GM19351 (cell line): Measurements from ENCODE around the gene PDE4B.
A peak's percentile ranks its signal among the peaks of the same experiment; 100 is the strongest.

Source experiments
- ATAC-seq: cut with Tn5 transposase; IDR thresholded peaks from one replicate; pipeline ENCODE4 v1.9.1; 2021; ENCODE audit warnings: mild to moderate bottlenecking, moderate library complexity; ENCODE audit not compliant: unreplicated experiment

PDE4B gene

DNA sequence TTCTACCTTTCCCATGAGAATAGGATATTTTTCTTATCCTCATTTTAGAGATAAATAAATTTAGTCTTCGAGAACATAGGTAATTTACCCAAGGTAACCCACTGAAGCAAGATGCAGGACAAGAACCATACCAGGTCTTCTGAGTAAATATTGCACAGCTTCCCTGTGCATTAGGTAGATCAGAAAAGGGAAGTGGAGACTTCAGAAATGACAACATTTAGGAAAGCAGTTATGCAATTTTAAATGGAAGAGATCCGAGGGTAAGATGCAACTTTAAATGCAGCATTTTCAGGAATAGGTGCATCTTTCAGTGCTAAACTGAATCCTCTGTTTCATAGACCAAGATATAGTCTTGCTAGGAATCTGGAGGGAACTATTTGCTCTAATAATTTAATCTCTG, 534.9 kb downstream of the PDE4B start:
- ATAC-seq = peak; percentile 27

DNA sequence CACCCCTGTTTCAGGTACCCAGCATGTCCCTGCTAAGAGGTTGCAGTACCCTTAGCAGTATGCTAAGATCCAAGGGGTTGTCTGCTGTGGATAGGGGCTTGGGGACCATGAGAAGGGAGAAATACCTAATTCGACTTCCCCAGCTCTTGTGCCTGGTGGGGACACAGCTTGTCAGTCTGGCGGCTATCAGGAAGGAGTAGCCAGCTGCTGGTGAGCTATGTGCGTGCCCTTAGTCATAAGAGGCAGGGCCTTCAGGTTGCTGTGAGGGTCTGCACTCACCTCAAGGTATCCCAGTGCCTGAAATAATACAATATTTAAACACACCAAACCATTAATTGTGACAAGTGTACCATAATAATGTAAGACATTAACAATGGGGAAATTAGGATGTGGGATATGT, 536.2 kb downstream of the PDE4B start:
- ATAC-seq = no peak

DNA sequence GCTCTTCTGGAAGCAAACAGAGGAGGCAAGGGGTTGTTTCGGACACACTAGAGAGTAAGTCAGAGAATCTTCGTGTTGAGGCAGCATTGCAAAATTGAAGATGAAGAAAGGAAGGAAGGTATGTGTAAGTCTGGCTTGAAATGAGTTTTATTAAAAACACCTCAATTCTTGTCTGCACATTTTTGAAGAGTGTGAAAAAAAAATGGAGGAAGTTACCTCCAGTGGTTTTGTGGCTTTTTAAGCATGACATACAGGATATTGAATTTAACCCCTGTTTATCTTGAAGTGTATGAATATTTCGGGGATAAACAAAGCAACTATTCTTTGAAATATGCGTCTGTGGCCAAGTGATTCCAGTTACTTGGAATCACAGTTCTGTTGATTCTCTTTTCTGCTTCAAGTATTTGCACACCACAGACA, 538.0 kb downstream of the PDE4B start:
- peak; percentile 7 for ATAC-seq

DNA sequence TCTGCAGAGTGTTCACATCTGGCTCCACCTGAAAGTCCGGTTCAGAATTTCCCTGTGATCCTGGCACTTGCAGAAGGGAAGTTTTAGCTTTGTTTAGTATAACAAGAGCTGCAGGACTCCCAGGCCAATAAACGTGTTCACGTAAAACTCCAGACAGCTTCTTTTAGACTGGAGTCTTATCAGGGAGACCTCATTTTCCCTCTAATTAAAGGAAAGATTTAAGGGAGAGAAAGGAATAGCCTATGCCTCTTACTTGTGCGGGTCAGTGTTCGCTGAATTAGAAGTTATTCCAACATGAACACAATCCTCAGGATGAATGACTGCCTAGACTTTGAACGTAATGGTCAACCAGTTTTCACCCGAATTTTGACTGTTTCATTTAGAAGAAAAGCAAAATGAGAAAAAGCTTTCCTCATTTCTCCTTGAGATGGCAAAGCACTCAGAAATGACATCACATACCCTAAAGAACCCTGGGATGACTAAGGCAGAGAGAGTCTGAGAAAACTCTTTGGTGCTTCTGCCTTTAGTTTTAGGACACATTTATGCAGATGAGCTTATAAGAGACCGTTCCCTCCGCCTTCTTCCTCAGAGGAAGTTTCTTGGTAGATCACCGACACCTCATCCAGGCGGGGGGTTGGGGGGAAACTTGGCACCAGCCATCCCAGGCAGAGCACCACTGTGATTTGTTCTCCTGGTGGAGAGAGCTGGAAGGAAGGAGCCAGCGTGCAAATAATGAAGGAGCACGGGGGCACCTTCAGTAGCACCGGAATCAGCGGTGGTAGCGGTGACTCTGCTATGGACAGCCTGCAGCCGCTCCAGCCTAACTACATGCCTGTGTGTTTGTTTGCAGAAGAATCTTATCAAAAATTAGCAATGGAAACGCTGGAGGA, 539.2 kb downstream of the PDE4B start:
- peak; percentile 27 for ATAC-seq

DNA sequence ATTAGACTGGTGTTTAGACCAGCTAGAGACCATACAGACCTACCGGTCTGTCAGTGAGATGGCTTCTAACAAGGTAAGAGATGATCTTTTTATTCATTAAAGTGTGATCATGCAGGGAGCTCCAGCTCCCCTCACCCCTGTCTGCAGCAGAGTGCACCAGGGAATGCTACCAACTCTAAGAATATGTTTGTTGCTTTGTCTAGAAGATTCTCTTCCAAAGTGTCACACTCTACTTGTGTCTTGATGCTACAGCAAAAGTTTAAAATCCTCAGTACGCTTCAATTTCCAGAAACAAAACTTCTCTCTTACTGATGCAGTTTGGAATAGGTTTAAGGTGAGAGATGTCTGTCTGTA, 539.8 kb downstream of the PDE4B start:
- peak; percentile 3 for ATAC-seq

DNA sequence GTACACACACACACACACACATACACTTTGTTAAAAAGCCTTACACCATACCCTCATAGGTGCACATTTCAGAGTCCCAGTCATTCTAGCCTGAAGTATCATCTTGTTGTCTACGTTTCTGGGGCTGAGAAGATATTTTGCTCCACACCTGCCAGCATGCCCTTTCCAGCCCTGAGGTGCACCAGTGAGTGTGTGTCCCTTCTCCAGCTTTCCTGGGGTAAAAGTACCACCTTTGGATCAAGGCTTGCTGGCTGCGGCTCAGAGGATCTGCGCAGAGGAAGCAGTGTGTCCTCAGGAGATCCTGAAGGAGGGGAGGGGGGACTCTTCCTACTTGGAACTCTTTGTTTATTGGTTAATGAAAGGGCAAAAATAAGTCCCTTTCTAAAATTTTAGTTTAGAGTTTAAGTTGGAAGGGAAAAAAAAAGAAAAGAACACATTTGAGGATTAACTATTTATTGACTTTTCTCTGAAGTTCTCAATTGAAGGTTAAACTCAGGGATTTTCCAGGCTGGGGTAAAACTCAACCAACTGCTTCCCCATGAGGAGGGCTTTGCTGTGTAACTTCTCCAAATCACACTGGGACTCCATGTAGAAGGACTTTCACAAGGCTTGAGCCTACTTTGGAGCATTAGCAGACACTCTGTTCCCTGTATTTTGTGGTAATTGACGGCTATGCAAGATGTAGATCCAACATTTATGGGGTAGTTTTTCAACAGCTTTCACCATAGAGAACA, 540.9 kb downstream of the PDE4B start:
- ATAC-seq = no peak

DNA sequence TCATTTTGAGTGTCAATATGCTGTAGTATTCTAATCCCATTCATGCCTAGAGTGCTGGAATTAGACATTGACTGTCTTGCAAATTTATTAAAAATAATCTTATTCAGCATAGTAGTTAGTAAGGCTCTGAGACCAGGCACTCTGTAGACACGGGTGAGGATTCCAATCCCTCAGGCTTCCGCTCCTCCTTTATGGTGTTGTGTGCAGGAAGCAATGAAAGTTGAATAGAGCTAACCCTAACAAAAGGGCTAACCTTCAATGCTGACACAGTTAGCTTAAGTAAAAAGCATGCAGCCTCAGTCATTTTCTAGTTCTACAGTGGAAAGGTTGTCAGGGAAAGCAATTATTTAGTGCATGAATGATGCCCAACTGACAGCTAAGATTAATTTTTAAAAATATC, 541.6 kb downstream of the PDE4B start:
- ATAC-seq = no peak

DNA sequence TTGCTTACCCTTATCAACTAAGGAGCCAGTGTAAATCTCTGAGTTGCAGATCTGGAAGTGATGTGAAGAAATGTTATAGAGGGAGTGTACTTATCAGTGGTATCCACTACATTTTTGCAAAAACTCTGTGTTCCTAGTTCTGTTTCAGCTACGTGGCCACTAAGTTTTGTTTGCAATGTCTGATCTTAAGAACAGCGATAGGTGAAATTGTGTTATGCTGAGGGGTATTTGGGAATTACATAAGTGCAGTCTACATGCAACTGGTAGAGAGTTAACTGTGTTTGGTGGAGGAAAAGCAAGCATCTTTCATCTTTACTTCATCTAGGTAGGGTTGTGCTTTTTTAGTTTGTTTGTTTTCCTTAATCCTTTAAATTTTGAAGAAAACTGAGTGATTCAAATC, 542.4 kb downstream of the PDE4B start:
- ATAC-seq = no peak

DNA sequence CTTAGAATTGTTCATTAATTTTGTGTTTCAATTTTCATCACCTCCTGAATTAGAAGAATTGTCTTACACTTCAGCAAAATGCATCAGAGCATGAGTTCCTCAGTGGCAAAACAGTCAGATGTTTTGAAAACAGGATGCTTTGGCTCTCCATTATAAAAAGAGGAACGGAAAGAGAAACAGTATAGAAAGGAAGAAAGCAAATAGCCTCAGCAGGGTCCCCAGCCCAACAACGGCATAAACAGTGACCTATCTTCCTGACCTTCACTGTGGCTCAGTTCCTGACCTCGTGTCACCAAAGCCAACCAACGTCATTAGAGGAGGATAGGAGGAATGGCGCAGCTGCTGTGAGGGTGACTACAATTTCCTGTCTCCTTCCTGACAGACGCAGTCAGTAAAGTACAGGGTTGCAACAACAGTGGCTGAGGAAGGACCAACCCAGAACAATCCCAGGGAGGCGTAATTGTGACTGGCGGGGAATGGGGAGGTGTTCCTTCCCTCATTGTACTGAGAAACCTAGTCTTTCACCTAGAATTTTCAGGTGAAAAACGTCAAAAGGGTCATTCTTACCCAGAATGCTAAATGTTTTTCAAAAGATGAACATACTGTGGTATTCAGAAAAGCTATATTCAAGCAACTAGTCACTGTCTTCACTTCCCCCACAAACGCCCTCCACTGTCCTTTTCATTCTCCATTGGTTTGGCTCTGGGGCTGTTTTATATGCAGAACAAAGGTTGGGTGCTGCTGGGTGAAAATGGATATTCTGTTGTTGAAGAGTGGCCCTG, 543.4 kb downstream of the PDE4B start:
- peak; percentile 72 for ATAC-seq

DNA sequence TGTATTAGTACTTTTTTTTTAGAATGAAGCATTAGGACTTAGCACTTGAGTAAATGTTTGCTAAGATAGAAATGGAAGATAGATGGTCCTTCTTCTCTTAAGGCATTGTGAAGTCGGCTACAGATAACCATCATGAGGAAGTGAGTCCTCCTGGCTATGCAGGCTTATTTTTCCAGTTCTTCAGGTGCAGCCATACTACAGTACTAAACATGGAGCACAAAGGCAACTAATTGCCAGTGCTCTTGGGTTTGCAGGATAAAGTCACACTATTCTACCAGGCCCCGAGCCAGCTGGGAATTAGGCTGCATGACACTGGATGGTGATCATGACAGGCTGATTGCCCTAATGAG, 543.9 kb downstream of the PDE4B start:
- no peak for ATAC-seq

DNA sequence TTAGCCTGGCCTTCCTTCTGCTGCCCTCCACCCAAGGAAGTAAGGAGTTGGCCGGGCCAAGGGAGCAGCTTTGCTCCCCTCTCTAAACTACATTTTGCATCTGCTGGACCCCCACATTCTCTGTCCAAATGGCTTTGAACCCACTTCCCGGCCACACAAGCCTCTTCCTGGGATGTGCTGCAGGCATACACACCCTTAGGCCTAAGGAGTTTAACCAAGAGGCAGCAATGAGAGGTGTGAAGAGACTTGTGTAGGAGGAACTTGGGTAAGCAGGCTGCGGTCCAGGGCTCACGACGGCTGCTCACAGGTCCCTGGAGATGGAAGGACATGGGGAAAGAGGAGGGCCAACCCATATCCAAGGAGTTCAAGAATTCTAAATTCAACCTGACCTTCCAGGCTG, 544.6 kb downstream of the PDE4B start:
- no peak for ATAC-seq

DNA sequence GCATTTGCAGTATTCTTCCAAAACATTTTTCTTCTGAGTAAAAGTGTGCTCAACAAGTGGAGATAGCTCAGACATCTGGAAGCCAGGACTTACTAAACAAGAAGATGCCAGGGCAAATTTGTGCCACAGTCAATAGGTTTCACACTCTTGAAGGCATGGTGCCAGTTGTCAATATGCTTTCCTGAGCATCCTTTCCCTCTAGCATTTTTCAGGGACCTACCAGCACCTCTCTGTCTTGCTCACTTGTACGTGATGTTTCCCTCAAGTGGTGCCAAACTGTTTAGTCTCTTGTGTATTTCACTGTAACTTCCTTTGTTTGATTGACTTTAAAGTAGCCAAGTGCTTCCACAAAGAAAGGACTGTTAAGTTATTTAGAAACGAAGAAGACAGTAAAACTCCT, 547.2 kb downstream of the PDE4B start:
- no peak for ATAC-seq

DNA sequence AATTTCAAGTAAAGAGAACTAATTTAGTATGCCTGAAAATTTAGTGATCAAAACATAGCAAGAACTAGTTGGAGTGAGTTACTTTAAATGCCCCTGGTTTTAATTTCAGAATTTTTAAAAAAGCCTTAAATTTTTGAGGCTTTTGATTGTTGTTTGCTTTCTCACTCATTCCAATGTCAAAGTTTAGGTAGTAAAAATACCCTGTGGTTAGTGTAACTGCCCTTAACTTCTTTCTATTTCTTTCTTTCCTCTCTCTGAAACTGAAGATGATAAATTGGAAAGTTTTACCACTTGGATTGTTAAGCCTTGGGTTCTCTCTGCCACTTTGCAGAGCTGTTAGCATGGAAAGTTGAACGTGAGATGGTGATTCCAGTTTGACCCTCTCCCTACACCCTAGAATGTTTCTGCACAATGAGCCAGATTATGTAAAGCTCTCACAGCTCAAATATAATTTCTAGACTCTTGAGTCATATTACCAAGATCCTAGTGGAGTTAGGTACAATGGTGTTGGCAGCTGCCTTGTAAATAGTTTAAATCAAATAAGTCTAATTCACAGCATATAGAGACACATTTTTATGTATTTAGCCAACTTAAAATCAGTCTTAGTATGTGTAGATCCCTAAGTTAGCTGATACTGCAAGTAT, 548.9 kb downstream of the PDE4B start:
- ATAC-seq = no peak

DNA sequence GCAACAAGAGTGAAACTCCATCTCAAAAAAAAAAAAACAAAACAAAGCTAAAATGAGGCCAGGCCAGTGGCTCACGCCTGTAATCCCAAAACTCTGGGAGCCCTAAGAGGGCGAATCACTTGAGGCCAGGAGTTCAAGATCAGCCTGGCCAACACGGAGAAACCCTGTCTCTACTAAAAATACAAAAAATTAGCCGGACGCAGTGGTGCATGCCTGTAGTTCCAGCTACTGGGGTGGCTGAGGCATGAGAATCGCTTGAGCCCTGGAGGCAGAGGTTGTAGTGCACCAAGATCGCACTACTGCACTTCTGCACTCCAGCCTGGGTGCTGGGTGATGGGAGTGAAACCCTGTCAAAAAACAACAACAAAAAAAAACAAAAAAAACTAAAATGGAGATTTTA, 550.0 kb downstream of the PDE4B start:
- ATAC-seq = no peak

DNA sequence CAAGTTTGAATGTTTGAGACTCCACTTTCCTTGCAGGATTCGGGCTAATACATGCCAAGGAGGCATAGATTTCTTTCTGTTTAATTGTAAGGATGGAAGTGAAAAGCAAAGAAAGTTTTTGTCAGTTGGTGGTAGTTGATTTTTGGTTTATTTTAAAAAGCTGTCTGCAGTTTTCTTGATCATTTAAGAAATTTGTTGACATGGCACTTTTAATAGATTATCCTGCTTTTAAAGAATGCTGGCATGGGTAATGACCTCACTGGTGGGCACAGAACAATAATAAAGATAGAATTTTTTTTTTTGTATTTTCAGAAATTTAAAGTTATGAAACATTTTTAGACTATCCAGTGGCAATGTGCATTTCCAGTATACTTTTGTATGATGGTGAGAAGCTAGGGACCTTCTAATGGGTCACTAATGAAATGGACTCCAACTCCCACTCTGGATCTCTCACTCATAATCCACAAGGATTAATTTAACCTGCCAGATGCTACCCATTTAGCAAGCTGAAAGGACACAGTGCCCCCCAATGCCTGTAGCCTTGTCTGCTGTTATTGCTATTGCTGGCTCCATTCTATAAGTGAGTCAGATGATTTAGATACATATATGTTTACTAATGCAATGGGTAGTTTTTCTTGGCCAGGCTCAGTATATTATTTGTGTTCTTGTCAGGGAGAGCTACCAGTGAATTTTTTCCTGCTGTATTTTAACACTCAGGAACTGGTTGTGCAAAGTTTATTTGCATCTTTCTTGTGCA, 551.1 kb downstream of the PDE4B start:
- no peak for ATAC-seq

DNA sequence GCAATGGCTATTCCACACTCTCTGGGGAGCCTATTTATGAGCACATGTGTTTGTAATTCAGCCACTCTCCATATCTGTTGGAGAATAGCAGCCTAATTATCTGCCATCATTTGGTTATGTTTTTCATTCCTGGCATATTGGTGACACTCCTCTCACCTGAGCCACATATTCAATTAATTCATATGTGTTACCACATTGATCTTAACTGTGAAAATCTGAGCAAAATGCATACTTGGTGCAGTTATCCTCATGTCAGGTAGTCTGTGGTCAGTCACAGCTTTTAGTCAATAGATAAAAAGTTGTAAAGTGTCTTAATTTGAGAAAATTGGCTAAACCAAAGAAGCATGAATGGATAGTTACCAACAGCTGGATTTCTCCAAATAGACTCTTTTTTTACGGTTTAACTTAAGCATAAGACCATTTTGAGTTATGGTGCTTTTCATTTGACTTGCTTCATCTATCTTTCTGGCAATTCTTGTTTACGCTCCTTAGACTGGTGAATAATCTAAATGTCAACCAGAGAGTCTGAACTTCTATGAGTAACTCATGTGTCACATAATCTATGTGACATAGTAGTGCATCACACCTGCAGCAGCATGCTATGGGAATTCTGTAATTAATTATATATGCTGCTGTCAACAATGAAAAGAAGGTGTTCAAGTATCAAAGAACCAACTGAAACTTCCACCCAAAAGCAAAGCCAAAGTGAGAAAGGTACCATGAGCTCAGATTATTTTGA, 553.5 kb downstream of the PDE4B start:
- ATAC-seq = no peak

DNA sequence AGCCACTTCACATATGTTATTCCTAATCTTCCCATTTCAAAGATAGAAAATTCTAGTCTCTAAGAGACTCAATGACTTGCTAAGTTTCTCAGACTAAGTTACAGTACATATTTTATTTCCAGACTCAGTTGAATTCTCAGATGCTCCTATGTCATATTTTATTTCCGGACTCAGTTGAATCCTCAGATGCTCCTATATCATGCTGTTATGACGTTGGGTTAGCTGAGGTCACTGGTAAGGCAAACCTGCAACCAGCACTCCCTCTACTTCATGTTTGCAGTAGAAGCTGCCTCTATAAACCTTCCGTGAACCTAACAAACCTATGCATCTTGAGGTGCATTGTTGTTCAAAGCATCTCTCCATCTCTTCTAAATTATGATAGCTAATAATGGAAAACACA, 554.2 kb downstream of the PDE4B start:
- ATAC-seq = no peak

DNA sequence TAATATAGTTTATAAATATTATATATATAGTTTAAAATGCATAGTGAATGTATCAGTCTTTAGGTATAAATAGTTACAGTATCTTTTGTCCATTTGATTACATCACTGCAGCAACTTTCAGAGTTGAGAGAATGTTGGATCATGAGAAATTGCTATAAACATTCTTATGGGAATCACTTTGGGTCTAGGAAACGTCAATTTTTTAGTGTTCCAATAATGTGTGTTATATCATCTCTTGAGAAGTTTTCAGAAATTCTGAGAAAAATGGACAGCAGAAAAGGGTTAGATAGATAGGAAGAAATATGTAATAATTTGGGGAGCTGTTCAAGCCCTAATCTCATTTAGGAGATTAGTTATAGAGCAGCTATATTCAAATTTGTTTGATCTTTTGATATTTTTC, 556.1 kb downstream of the PDE4B start:
- ATAC-seq = no peak

DNA sequence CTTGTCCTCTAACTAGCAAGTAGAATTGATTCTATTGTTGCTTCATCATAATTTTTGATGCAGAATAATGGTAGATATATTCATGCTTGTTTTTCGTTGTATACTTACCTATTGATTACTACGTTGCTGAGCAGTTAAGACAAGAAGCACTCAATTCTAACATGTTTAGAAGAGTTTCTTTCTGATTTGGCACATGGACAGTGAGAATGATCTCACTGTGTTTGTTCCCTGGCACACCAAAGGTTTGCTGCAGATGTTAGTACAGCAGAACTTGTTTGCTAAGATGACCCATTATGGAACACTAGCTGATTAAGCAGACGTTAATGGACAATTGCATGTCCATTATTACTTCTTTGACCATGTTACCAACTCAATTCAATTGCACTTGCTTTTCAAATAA, 556.5 kb downstream of the PDE4B start:
- no peak for ATAC-seq
